RWPE2 (cell line): ENCODE results near the gene VPS54.

Experiments used
- ATAC-seq: fragments of 200-7000 bp; cut with Tn5 transposase; 3 replicates; pipeline ENCODE4 v1.9.1; 2021; ENCODE audit warnings: low read depth
- DNase-seq: peaks from one replicate; pipeline ENCODE4 v3.0.0-alpha.2; 2020; ENCODE audit warnings: low spot score
- H3K27ac ChIP-seq: fragments of 450-650 bp; 2 replicates; pipeline ENCODE4 v1.5.1; 2017; ENCODE audit warnings: mild to moderate bottlenecking; ENCODE audit not compliant: poor library complexity, severe bottlenecking
- H3K27me3 ChIP-seq: fragments of 250-450 bp; sonication (Bioruptor Pico); 2 replicates; pipeline ENCODE4 v1.5.1; 2021; ENCODE audit warnings: mild to moderate bottlenecking, moderate library complexity; ENCODE audit not compliant: insufficient read depth, poor library complexity, severe bottlenecking
- H3K36me3 ChIP-seq: fragments of 250-450 bp; sonication (Bioruptor Pico); 2 replicates; pipeline ENCODE4 v1.5.1; 2020; ENCODE audit warnings: low read depth, mild to moderate bottlenecking, moderate library complexity
- H3K4me1 ChIP-seq: fragments of 250-450 bp; sonication (Bioruptor Pico); 2 replicates; pipeline ENCODE4 v1.5.1; 2021; ENCODE audit warnings: mild to moderate bottlenecking, moderate library complexity; ENCODE audit not compliant: insufficient read depth, poor library complexity, severe bottlenecking
- H3K4me3 ChIP-seq: fragments of 250-450 bp; sonication (Bioruptor Pico); 2 replicates; pipeline ENCODE4 v1.5.1; 2021; ENCODE audit warnings: mild to moderate bottlenecking, moderate library complexity; ENCODE audit not compliant: severe bottlenecking
- H3K9me3 ChIP-seq: fragments of 250-450 bp; sonication (Bioruptor Pico); 2 replicates; pipeline ENCODE4 v1.5.1; 2021; ENCODE audit warnings: mild to moderate bottlenecking, moderate library complexity; ENCODE audit not compliant: severe bottlenecking
- TF ChIP-seq, protein P1 (sequence below): fragments of 450-650 bp; IDR thresholded peaks from one replicate; pipeline ENCODE4 v1.5.1; 2017; ENCODE audit warnings: mild to moderate bottlenecking, moderate library complexity; ENCODE audit not compliant: poor library complexity, severe bottlenecking

The VPS54 gene

DNA sequence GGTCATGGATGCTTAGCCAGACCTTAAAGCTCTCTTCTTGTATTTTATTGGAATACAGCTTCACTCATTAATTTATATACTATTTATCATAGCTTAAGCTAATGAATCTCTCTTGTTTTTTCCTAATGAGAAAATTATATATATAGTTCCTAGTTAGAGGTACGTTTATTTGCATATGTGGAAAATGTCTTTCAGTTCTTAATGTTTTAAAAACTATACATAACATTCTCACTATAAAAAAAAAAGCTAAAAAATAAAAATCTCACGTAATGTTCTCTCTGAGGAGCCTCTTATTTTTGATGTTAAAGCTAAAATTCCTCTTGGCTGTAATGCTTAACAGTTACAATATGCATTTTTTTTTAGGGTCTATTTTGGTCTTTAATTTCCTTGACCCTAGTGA, 160.9 kb downstream of the VPS54 start:
- peaks cover 15% of the 10 kb centered on the region for H3K4me1 ChIP-seq
- TF ChIP-seq, protein P1, sequence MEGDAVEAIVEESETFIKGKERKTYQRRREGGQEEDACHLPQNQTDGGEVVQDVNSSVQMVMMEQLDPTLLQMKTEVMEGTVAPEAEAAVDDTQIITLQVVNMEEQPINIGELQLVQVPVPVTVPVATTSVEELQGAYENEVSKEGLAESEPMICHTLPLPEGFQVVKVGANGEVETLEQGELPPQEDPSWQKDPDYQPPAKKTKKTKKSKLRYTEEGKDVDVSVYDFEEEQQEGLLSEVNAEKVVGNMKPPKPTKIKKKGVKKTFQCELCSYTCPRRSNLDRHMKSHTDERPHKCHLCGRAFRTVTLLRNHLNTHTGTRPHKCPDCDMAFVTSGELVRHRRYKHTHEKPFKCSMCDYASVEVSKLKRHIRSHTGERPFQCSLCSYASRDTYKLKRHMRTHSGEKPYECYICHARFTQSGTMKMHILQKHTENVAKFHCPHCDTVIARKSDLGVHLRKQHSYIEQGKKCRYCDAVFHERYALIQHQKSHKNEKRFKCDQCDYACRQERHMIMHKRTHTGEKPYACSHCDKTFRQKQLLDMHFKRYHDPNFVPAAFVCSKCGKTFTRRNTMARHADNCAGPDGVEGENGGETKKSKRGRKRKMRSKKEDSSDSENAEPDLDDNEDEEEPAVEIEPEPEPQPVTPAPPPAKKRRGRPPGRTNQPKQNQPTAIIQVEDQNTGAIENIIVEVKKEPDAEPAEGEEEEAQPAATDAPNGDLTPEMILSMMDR, result no peak
- no peak overlapping the region for H3K27ac ChIP-seq
- H3K9me3 ChIP-seq, result no peaks in the 10 kb centered on the region
- peaks cover 64% of the 10 kb centered on the region for H3K36me3 ChIP-seq
- DNase-seq (no peak), ATAC-seq (no peak)
- no peaks in the 10 kb centered on the region for H3K27me3 ChIP-seq
- no peak overlapping the region for H3K4me3 ChIP-seq

DNA sequence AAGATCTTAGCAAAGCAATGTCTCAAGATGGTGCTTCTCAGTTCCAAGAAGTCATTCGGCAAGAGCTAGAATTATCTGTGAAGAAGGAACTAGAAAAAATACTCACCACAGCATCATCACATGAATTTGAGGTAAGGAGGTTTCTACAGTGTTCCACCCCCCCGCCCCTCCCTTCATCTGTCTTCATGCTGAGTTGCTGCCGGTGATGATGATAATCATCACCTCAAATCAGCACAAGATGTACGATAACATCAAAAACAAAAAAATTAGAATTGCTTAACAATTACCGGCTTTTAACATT, 163.0 kb downstream of the VPS54 start:
- no peak for DNase-seq
- peaks cover 2% of the 10 kb centered on the region for H3K4me1 ChIP-seq
- no peak overlapping the region for H3K4me3 ChIP-seq
- no peak overlapping the region for H3K27ac ChIP-seq
- peaks cover 50% of the 10 kb centered on the region for H3K36me3 ChIP-seq
- no peaks in the 10 kb centered on the region for H3K9me3 ChIP-seq
- no peak for ATAC-seq
- TF ChIP-seq, protein P1, result no peak
- no peaks in the 10 kb centered on the region for H3K27me3 ChIP-seq

DNA sequence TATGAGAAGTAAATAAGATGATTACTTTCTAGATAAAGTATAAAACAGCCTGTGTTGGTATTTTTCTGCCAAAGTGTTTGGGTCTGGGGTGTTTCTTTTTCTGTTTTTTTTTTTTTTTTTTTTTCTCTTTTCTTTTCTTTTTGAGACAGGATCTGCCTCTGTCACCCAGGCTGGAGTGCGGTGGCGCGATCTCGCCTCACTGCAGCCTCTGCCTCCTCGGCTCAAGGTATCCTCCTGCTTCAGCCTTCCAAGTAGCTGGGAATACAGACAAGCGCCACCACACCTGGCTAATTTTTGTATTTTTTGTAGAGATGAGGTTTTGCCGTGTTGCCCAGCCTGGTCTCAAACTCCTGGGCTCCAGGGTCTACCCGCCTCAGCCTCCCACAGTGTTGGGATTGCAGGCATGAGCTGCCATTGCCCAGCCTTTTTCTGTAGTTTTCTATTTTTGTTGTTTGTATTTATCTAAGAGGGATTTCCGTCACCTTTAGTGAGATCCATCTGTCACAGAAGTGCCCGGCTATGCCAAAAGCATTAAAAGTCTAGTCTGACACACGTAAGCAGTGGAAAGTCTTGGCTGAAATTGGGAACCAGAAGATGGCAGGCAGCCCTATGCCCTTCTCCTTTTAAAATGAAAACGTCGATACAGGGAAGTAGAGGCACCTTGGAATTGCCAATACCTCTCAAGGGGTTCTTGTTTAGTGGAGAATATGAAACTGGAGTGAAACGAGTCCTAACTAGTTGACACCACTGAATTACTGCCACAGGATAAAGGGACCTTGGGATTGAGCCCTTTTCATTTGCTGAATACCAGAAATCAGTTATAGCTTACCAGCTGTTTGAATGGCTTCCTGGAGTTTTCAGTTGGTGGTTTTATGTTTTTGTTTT, 163.6 kb downstream of the VPS54 start:
- Histone ChIP-seq H3K36me3 (peaks cover 46% of the 10 kb centered on the region), H3K4me3 (no peak overlapping the region), H3K27ac (no peak overlapping the region), H3K9me3 (no peaks in the 10 kb centered on the region), H3K4me1 (peaks cover 2% of the 10 kb centered on the region), H3K27me3 (no peaks in the 10 kb centered on the region)
- no peak for DNase-seq
- ATAC-seq, result no peak
- TF ChIP-seq, protein P1, result no peak

DNA sequence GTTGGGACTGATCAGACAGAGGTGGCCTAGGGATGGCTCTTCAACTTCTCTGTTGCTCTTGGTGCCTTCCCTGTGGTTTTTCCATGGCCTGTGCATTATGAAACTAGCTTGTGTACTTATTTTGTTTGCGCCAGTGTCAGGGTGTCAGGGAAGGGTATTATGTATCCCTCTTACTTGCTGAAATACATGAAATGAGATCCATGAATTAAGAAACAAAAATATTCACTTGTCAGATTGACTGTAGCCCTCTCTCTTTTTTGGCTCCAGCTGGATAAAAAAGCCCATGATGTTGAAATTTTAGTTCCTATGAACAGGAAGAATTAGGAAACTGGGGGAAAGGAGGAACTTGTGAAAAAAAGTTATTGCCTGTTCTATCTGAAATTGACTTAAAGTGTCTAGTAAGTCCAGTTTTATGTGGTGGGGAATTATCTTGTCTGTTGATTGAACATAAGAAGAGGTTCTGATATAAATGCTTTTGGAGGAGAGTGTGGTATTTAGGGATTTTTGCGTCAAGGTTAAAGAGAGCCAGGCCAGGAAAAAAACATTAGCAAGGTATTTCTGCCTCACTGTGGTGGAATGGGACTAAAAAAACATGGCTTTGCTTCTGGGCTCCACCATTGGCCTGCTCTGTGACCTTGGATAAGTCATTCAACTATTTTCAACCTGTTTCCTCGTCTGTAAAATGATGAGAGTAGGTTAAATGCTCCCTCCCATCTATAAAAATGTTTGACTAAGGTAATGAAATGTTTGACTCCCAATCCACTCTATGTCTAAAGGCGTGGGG, 165.5 kb downstream of the VPS54 start:
- DNase-seq, result no peak
- no peak overlapping the region for H3K27ac ChIP-seq
- ATAC-seq, result no peak

More for the DNA sequence above, 165.5 kb downstream of the VPS54 start:
- H3K4me3 ChIP-seq, result no peak overlapping the region
- H3K9me3 ChIP-seq, result no peaks in the 10 kb centered on the region
- H3K27me3 ChIP-seq, result no peaks in the 10 kb centered on the region
- TF ChIP-seq, protein P1, result no peak
- peaks cover 16% of the 10 kb centered on the region for H3K4me1 ChIP-seq
- peaks cover 29% of the 10 kb centered on the region for H3K36me3 ChIP-seq
